Memory B cell (primary cell): Measurements from ENCODE around the gene SLC9A3.
"Not testable (repeated sequence)": the region's sequence is repeated elsewhere in the genome, so short reads cannot be mapped to it uniquely, and the experiment has no call there.

Source experiments
- ATAC-seq: fragments of 150-1000 bp; cut with Tn5 transposase; 2 replicates; pipeline ENCODE4 v1.10.0; 2021; ENCODE audit warnings: low read depth, mild to moderate bottlenecking, moderate library complexity
- DNase-seq, 2 donors: peaks; one replicate each; pipeline ENCODE4 v3.0.0; 2022; ENCODE audit warnings: low spot score in 2 of 2
- H3K27ac Mint-ChIP-seq: one replicate; pipeline ENCODE4 v1.8.0; 2022; ENCODE audit warnings: mild to moderate bottlenecking, moderate library complexity, mixed read lengths
- H3K27me3 Mint-ChIP-seq: one replicate; pipeline ENCODE4 v1.8.0; 2022; ENCODE audit warnings: mixed read lengths
- H3K36me3 Mint-ChIP-seq: one replicate; pipeline ENCODE4 v1.8.0; 2022; ENCODE audit warnings: mild to moderate bottlenecking, mixed read lengths
- H3K4me1 Mint-ChIP-seq: one replicate; pipeline ENCODE4 v1.8.0; 2022; ENCODE audit warnings: mixed read lengths
- H3K4me3 Mint-ChIP-seq: one replicate; pipeline ENCODE4 v1.8.0; 2022; ENCODE audit warnings: mild to moderate bottlenecking, moderate library complexity, mixed read lengths
- H3K9me3 Mint-ChIP-seq: one replicate; pipeline ENCODE4 v1.8.0; 2022; ENCODE audit warnings: mixed read lengths

SLC9A3 gene

DNA sequence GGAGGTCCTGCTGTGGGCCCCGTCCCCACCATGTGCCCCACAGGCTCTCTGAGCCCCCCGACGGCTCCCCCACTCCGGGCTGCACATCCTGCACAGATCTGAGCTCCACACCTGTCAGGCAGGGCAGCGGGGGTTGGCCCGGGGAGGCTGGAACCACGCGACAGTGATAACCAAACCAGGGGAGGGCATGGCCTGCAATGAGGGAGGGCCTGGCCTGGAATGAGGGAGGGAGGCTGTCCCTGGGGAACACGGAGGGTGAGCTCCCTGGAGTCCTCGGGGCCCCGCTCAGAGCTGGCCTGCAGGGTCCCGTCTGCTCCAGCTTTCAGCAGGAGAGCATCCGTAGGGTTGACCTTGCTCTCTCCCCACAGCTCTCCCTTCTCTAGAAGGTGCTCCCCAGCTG lies 30.5 kb downstream of the SLC9A3 start:
- Mint-ChIP-seq H3K9me3 (peaks cover 2% of the 10 kb centered on the region), H3K36me3 (no peaks in the 10 kb centered on the region), H3K27ac (no peak overlapping the region), H3K27me3 (peaks cover 16% of the 10 kb centered on the region), H3K4me3 (no peak overlapping the region), H3K4me1 (peaks cover 5% of the 10 kb centered on the region)
- no peak for DNase-seq
- no peak for ATAC-seq

DNA sequence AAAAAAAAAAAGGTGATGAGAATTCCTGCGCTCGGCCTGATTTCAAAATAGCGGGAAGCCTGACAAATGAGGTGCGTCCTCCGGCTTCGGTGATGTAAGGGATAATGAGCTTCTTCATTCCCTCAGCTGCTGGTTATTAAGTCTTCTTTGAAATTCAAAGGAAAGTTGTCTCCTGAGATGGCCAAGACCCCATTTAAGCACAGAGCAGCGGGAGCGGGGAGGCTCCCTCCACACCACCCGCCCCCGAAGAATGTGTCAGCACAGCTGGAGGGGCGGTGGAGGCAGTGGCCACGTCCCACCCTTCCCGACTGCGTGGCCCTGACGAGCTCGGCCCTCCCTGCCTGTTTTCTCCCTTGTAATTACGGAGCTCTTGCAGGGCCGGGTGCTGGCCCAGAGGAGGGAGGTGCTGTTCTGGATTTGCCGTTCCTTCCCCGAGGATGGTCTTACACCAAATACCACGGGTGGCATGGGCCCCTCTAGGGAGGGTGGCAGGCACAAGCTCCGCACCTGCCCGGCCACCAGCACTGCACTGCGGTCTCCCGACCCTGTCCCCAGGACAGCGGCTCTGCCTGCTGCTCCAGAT lies 31.0 kb downstream of the SLC9A3 start:
- Mint-ChIP-seq H3K4me3 (no peak overlapping the region), H3K36me3 (no peaks in the 10 kb centered on the region), H3K27me3 (peaks cover 10% of the 10 kb centered on the region), H3K9me3 (peaks cover 2% of the 10 kb centered on the region), H3K4me1 (peaks cover 3% of the 10 kb centered on the region), H3K27ac (no peak overlapping the region)
- ATAC-seq (no peak), DNase-seq (no peak)

- H3K4me1 Mint-ChIP-seq: no peaks in the 10 kb centered on the region
- ATAC-seq (no peak), DNase-seq (no peak)
- peaks cover 10% of the 10 kb centered on the region for H3K27me3 Mint-ChIP-seq
- no peaks in the 10 kb centered on the region for H3K36me3 Mint-ChIP-seq
- no peak overlapping the region for H3K27ac Mint-ChIP-seq
- peaks cover 2% of the 10 kb centered on the region for H3K9me3 Mint-ChIP-seq
- no peak overlapping the region for H3K4me3 Mint-ChIP-seq
Observed at GRCh38 chr5:492314-492893, 31.8 kb downstream of the SLC9A3 start.

GRCh38 chr5:491856-492155 lies 32.4 kb downstream of the SLC9A3 start:
- Mint-ChIP-seq H3K9me3 (peaks cover 2% of the 10 kb centered on the region), H3K4me3 (no peak overlapping the region), H3K4me1 (no peaks in the 10 kb centered on the region), H3K36me3 (no peaks in the 10 kb centered on the region), H3K27me3 (peaks cover 10% of the 10 kb centered on the region), H3K27ac (no peak overlapping the region)
- DNase-seq (no peak), ATAC-seq (no peak)

DNA sequence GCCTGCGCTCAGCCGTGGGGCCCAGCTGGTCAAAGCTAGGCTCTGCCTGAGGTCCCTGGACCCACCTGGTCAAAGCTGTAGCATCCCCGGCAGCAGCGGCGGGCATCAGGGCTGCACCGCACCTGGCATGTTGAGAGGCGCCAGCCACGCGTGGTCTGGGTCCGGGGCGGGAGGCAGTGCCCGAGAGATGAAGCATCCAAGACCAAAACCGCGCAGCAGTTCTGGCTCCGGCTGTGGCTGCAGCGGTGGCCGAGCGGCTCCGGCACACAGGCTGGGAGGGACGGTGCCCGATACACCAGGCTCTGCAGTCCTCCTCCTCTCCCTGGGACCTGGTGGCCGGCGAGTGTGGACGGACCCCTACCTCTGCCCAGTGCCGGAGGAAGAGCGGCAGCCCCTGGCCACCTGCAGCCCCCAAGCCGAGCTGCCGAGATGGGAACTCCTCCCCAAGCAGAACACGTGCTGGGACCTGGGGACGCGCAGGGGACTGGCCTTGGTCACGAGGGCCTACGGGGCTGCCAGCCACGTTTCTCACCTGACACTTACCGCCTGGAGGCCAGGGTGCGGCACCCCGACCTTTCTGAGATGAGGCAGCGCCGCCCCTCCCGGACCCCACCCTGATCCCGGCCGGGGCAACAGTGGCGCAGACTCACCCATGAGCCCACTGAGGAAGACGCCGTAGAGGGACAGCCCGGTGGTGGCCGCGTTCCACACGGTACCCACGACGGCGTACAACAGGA lies 33.0 kb downstream of the SLC9A3 start:
- Mint-ChIP-seq H3K4me1 (no peaks in the 10 kb centered on the region), H3K9me3 (peaks cover 2% of the 10 kb centered on the region), H3K27me3 (peaks cover 14% of the 10 kb centered on the region), H3K4me3 (no peak overlapping the region), H3K36me3 (no peaks in the 10 kb centered on the region), H3K27ac (no peak overlapping the region)
- no peak for ATAC-seq
- DNase-seq: no peak

DNA sequence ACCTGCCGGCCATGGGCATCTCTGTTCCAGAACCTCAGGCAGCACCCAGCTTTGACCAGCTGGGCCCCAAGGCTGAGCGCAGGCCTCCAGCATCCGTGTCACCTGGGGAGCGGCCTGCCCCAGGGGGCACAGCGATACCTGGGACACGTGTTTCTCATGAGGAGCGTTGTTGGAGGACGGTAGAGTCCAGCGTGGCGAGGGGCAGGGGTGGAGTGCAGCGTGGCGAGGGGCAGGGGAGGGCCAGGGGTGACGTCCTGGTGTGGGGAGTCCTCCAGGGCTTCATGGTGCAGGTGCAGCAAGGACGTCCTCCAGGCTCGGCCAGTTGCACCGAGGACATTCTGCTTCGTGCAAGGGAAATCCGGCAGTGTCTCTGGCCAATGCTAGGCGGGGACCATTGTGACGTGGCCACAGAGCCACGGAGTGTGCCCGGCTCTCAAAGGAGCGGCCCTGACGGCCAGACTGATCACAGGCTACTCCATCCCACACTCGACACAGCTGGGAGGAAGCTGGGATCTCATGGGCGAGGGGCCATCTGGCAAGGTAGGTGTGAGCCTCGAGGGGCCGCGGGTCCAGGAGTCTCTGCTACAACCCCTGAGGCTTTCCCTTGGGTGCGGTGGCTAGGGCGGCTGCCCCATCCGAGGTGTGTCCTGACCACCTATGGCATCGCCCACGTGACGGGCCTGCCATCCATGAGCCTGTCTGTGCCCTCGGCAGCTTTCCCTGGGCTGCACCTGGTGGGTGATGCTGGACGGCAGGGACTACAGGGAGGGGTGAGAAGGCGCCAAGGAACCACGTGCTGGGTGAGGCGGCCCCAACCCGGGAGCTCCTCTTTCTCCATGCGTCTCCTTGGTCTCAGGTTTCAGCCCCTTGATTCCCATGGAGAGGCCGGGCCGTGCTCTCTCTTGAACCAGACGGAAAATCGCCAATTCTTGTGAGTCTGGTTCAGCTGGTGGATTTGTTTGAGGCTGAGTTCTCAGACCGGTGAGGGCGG lies 33.8 kb downstream of the SLC9A3 start:
- H3K4me1 Mint-ChIP-seq: no peaks in the 10 kb centered on the region
- DNase-seq: no peak
- H3K9me3 Mint-ChIP-seq: no peaks in the 10 kb centered on the region
- no peak overlapping the region for H3K27ac Mint-ChIP-seq
- H3K4me3 Mint-ChIP-seq: no peak overlapping the region
- peaks cover 14% of the 10 kb centered on the region for H3K27me3 Mint-ChIP-seq
- H3K36me3 Mint-ChIP-seq: no peaks in the 10 kb centered on the region
- no peak for ATAC-seq

DNA sequence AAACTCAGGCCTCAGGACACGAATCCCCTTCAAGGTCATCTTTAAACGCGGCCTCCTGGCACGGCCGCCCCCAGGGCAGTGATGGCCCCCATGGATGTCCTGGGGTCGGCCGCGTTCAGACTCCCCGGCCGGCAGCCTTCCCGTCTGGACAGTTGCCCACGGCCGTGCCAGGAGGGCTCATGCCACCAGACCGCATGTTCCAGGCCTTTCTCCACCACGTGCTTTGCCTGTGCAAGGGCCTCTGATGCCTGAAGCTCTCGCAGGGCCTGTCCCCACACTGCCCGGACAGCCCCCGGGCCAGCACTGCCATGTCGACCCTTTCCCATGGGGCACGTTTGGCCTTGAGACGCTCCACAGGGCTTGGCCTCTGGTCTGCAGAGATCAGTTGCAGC lies 34.6 kb downstream of the SLC9A3 start:
- no peak for DNase-seq
- H3K27ac Mint-ChIP-seq: no peak overlapping the region
- no peak for ATAC-seq
- no peaks in the 10 kb centered on the region for H3K4me1 Mint-ChIP-seq
- H3K36me3 Mint-ChIP-seq: no peaks in the 10 kb centered on the region
- no peaks in the 10 kb centered on the region for H3K9me3 Mint-ChIP-seq
- H3K4me3 Mint-ChIP-seq: no peak overlapping the region
- H3K27me3 Mint-ChIP-seq: peaks cover 14% of the 10 kb centered on the region

- H3K27me3 Mint-ChIP-seq: peaks cover 16% of the 10 kb centered on the region
- H3K4me1 Mint-ChIP-seq: no peaks in the 10 kb centered on the region
- no peaks in the 10 kb centered on the region for H3K9me3 Mint-ChIP-seq
- DNase-seq (no peak), ATAC-seq (no peak)
- H3K4me3 Mint-ChIP-seq: no peak overlapping the region
- H3K36me3 Mint-ChIP-seq: no peaks in the 10 kb centered on the region
- no peak overlapping the region for H3K27ac Mint-ChIP-seq
Observed at GRCh38 chr5:488744-489688, 35.2 kb downstream of the SLC9A3 start.

GRCh38 chr5:488241-488640 lies 36.0 kb downstream of the SLC9A3 start:
- no peak for DNase-seq
- Mint-ChIP-seq H3K27ac (no peak overlapping the region), H3K9me3 (no peaks in the 10 kb centered on the region), H3K36me3 (no peaks in the 10 kb centered on the region), H3K4me1 (no peaks in the 10 kb centered on the region), H3K27me3 (peaks cover 16% of the 10 kb centered on the region), H3K4me3 (no peak overlapping the region)
- no peak for ATAC-seq

DNA sequence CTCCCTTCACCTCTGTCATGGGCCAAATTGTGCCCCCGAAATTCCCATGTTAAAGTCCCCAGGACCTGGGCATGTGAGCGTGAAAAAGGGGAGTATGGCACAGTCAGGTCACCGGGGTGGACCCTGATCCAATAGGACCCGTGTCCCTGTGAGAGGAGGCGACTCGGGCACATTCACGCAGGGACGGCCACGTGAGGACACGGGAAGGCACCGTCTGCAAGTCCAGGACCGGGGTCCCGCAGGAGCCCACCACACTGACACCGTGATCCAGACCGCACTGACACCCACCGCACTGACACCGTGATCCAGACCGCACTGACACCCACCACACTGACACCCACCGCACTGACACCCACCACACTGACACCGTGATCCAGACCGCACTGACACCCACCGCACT lies 37.7 kb downstream of the SLC9A3 start:
- DNase-seq: not testable (repeated sequence)
- H3K27me3 Mint-ChIP-seq: peaks cover 16% of the 10 kb centered on the region

DNA sequence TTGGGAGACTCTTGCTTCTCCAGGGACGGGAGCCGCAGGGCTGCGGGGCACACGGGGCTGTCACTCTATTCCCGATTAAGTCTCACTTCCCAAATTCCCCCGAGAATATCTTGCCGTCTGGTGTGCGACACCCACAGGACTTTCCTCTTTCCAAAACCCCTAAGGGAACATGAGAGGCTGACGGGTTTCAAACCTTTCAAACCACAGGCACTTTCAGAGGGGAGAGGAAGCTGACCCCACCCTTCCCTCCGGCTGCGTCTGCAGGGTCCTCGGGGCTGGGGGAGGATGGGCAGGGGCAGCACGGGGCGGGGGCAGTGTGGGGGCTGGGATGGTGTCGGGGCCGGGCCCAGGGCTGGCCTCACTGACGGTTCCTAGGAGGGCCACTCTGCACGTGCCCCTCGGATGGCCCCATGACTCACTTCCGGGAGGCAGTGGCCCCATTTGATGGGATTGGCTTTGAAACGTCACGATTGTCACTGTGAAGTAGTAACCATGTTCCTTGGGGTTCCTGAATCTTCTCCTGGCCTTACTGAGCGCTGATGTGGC lies 38.2 kb downstream of the SLC9A3 start:
- DNase-seq: no peak
- Mint-ChIP-seq H3K27me3 (peaks cover 18% of the 10 kb centered on the region), H3K4me1 (no peaks in the 10 kb centered on the region), H3K9me3 (no peaks in the 10 kb centered on the region), H3K36me3 (no peaks in the 10 kb centered on the region), H3K27ac (no peak overlapping the region), H3K4me3 (no peak overlapping the region)
- ATAC-seq: no peak

More for the DNA sequence above, 37.7 kb downstream of the SLC9A3 start:
- not testable (repeated sequence) for H3K4me3 Mint-ChIP-seq, H3K36me3 Mint-ChIP-seq, ATAC-seq, H3K9me3 Mint-ChIP-seq, H3K27ac Mint-ChIP-seq, H3K4me1 Mint-ChIP-seq

GRCh38 chr5:485113-485945 lies 38.9 kb downstream of the SLC9A3 start:
- Mint-ChIP-seq H3K27me3 (peaks cover 18% of the 10 kb centered on the region), H3K4me1 (no peaks in the 10 kb centered on the region), H3K9me3 (no peaks in the 10 kb centered on the region), H3K4me3 (no peak overlapping the region), H3K27ac (no peak overlapping the region), H3K36me3 (no peaks in the 10 kb centered on the region)
- ATAC-seq (no peak), DNase-seq (no peak)
